Transverse colon (tissue), 4 donors: ENCODE data around the gene AGRN.

Source experiments
- CTCF ChIP-seq, 5 experiments: fragments of 200-600 bp in 3 of 5; fragments of 450-650 bp in 2 of 5; sonication (generic) in 3 of 5; IDR thresholded peaks; 1 replicate in 2 of 5; 2 replicates in 3 of 5; pipeline ENCODE4 v1.5.1; 2016 to 2017; ENCODE audit warnings: antibody characterized with exemption in 5 of 5, inconsistent platforms in 3 of 5, mild to moderate bottlenecking in 2 of 5, moderate library complexity in 1 of 5
- EP300 ChIP-seq: sonication (generic); formaldehyde crosslinking; IDR thresholded peaks from one replicate; pipeline ENCODE4 v1.6.1; 2017; ENCODE audit warnings: antibody characterized with exemption, low read depth
- POLR2A ChIP-seq: fragments of 450-650 bp; IDR thresholded peaks from one replicate; pipeline ENCODE4 v1.6.1; 2016; ENCODE audit warnings: antibody characterized with exemption, mild to moderate bottlenecking, moderate library complexity
- POLR2AphosphoS5 ChIP-seq, 3 donors: sonication (generic); formaldehyde crosslinking; IDR thresholded peaks; one replicate each; pipeline ENCODE4 v1.6.1; 2016; ENCODE audit warnings: antibody characterized with exemption in 3 of 3

GRCh38 chr1:981491-981954 is 38.4 kb upstream of the AGRN start:
- no peak for TF ChIP-seq CTCF (IDR thresholded peaks at IDR 0.05)
- TF ChIP-seq POLR2AphosphoS5 (IDR thresholded peaks at IDR 0.05): no peak
- no peak for TF ChIP-seq POLR2A
- no peak for TF ChIP-seq EP300
